GM12892 (cell line): ENCODE data around the gene NEAT1.

Experiments
- POLR2A ChIP-seq: IDR thresholded peaks from 2 replicates; pipeline ENCODE4 v1.6.1; 2011; ENCODE audit warnings: low read depth, low read length, control low read depth
- POLR2AphosphoS5 ChIP-seq: IDR thresholded peaks from 2 replicates; pipeline ENCODE4 v1.6.1; 2011; ENCODE audit warnings: low read depth, low read length, control low read depth
- TAF1 ChIP-seq: IDR thresholded peaks from 2 replicates; pipeline ENCODE4 v1.6.1; 2011; ENCODE audit warnings: low read depth, mild to moderate bottlenecking, control low read depth, low read length, borderline replicate concordance

DNA sequence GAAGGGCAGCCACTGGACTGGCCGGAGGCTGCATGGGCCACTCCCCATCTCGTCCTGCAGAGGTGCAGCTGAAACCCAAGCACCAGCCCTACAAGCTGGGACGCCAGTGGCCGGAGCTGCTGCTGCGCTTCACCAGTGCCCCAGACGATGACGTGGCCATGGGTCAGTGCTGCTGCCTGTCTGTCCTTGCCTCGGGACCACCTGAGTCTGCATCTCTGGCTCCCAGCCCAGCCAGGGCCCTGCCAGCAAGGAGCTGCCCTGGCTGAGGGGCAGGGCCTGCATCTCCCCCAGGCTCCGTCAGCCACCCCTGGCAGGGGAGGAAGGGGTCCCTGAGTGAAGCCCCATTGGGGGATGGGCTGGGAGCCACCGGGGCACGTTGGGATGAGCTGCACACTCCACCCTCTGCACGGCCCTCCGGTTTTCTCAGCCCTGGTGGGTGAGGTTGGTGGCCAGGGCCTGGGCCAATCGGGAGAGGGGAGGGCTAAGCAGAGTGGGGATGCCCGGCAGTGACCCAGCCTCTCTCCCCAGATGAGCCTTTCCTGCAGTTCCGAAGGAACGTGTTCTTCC lies 29.0 kb upstream of the NEAT1 start:
- TF ChIP-seq POLR2A: no peak
- no peak for TF ChIP-seq POLR2AphosphoS5
- no peak for TF ChIP-seq TAF1
